Prostate gland (tissue), 2 donors: ENCODE data around the gene JAGN1. TPM values are rescaled to one million over a fixed set of nuclear protein-coding genes. Genes with fewer than 3 reads are reported as not detected.

Experiments used
- DNase-seq: peaks from one replicate; pipeline ENCODE4 v3.0.0-alpha.2; 2019; ENCODE audit warnings: low spot score
- H3K27ac ChIP-seq, 2 donors: fragments of 200-600 bp; sonication (generic); 2 replicates each; pipeline ENCODE4 v1.5.1; 2017 to 2019
- H3K27me3 ChIP-seq: fragments of 200-600 bp; sonication (generic); replicated peaks from 2 replicates; pipeline ENCODE4 v1.5.1; 2019; ENCODE audit not compliant: insufficient read depth
- H3K36me3 ChIP-seq, 2 donors: fragments of 200-600 bp; sonication (generic); 1 replicate in 1 of 2; 2 replicates in 1 of 2; pipeline versions ENCODE4 v1.5.1 to v1.8.1; 2017 to 2019
- H3K4me1 ChIP-seq: fragments of 200-600 bp; sonication (generic); replicated peaks from 2 replicates; pipeline ENCODE4 v1.5.1; 2019
- H3K4me3 ChIP-seq, 2 donors: fragments of 200-600 bp; sonication (generic); 2 replicates each; pipeline ENCODE4 v1.5.1; 2017 to 2019
- H3K9me3 ChIP-seq: fragments of 200-600 bp; sonication (generic); 2 replicates; pipeline ENCODE4 v1.5.1; 2017
- CTCF ChIP-seq, 4 experiments: fragments of 200-600 bp in 2 of 4; fragments of 450-650 bp in 2 of 4; sonication (generic) in 2 of 4; IDR thresholded peaks; 1 replicate in 3 of 4; 2 replicates in 1 of 4; pipeline ENCODE4 v1.5.1; 2016 to 2019; ENCODE audit warnings: antibody characterized with exemption in 4 of 4, mild to moderate bottlenecking in 2 of 4, moderate library complexity in 2 of 4
- POLR2A ChIP-seq: fragments of 450-650 bp; IDR thresholded peaks from one replicate; pipeline ENCODE4 v1.6.1; 2016; ENCODE audit warnings: antibody characterized with exemption, mild to moderate bottlenecking
- POLR2AphosphoS5 ChIP-seq: sonication (generic); formaldehyde crosslinking; IDR thresholded peaks from one replicate; pipeline ENCODE4 v1.6.1; 2017; ENCODE audit warnings: antibody characterized with exemption
- WGBS: methylation state at CpG from one replicate; pipeline ENCODE4 v1.1.5; 2018; 5-methylcytosine and 5-hydroxymethylcytosine counted together
- intact Hi-C: fragments of 100-400 bp; cut with DNase I; formaldehyde crosslinking; loops from one replicate; pipeline ENCODE4 v1.14.2; 2022
- total RNA-seq, 2 donors: library from RNA; depleted of rRNA; stranded (reverse); fragments of >200 nt; gene quantifications; one replicate each; pipeline ENCODE4 v1.1.0, GENCODE V29; 2016

The JAGN1 gene
- total RNA-seq, 2 donors from 2014 or later, result 37.0 to 61.5 TPM

GRCh38 chr3:9912294-9912935 lies 22.0 kb downstream of the JAGN1 start:
- H3K27me3 ChIP-seq, result no peaks in the 10 kb centered on the region
- H3K4me3 ChIP-seq, result no peak overlapping the region
- TF ChIP-seq POLR2A (no peak), POLR2AphosphoS5 (no peak), CTCF (IDR thresholded peaks at IDR 0.05) (no peak)
- no peaks in the 10 kb centered on the region for H3K36me3 ChIP-seq
- no peak for DNase-seq
- H3K27ac ChIP-seq, result no peak overlapping the region
- WGBS, result 80% methylated on average over 7 of the region's 7 CpGs
- H3K9me3 ChIP-seq, result no peaks in the 10 kb centered on the region
- intact Hi-C loops, result loop anchor here (10.0 kb wide), 1 partner anchor 178 kb away; the partner anchor contains the start of gene BRPF1
- H3K4me1 ChIP-seq, result peaks cover 12% of the 10 kb centered on the region

GRCh38 chr3:9913601-9914000 lies 23.2 kb downstream of the JAGN1 start:
- 41% methylated on average over 5 of the region's 5 CpGs for WGBS
- intact Hi-C loops, result loop anchor here (10.0 kb wide), 1 partner anchor 179 kb away; the partner anchor contains the start of gene BRPF1
- Histone ChIP-seq H3K4me3 (no peak overlapping the region), H3K4me1 (peaks cover 12% of the 10 kb centered on the region), H3K27ac (peak overlapping the region; percentile 92 to 94), H3K36me3 (no peaks in the 10 kb centered on the region), H3K9me3 (no peaks in the 10 kb centered on the region), H3K27me3 (no peaks in the 10 kb centered on the region)
- TF ChIP-seq CTCF (IDR thresholded peaks at IDR 0.05), result no peak
- TF ChIP-seq POLR2AphosphoS5, result peak; percentile 36
- DNase-seq, result peak; percentile 73

- no peak overlapping the region for H3K4me3 ChIP-seq
- H3K36me3 ChIP-seq, result no peaks in the 10 kb centered on the region
- peak overlapping the region; percentile 92 to 94 for H3K27ac ChIP-seq
- WGBS, result 25% methylated on average over 1 of the region's 1 CpG
- TF ChIP-seq POLR2AphosphoS5 (no peak), CTCF (IDR thresholded peaks at IDR 0.05) (no peak), POLR2A (no peak)
- no peaks in the 10 kb centered on the region for H3K9me3 ChIP-seq
- intact Hi-C loops, result loop anchor here (2.0 to 10.0 kb wide), 2 partner anchors 23 to 179 kb away; partner anchors contain the start of genes BRPF1 and JAGN1
- peak; percentile 24 for DNase-seq
- H3K27me3 ChIP-seq, result no peaks in the 10 kb centered on the region
- peaks cover 12% of the 10 kb centered on the region for H3K4me1 ChIP-seq
Measured at GRCh38 chr3:9914011-9914410, 23.6 kb downstream of the JAGN1 start.

DNA sequence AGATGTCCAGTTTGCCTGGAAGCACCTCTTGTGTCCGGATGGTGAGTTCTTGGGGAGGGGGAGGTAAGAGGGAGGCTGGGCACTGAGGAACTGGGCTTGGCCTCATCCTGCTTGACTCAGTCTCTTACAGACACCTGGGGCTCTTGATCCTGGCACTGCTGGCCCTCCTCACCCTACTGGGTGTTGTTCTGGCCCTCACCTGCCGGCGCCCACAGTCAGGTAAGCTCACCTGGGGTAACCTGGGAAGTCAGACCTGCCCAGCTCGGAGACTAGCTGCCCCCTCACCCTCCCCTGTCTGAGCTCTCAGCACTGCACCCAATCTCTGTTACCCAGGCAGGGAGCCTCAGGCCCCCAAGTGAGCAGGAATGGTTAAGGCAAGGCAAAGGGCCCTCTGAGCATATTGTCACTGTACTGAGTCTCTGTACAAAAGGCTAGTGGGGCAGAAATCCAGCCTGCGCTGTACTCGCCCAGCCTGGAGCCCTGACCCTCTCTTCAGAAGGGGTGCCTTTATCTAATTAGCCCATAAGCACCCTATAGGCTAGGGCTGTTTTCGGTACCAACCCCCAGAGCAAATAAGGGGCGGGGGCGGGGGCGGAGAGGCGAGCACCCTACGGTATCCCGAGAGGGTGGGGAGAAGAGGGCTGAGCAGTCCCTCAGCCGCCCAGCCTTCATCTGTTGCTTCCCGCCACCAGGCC lies 24.3 kb downstream of the JAGN1 start:
- Histone ChIP-seq H3K36me3 (no peaks in the 10 kb centered on the region), H3K4me3 (peak overlapping the region; percentile 39 to 41), H3K27me3 (no peaks in the 10 kb centered on the region), H3K27ac (peak overlapping the region; percentile 92 to 94), H3K4me1 (peaks cover 12% of the 10 kb centered on the region), H3K9me3 (no peaks in the 10 kb centered on the region)
- WGBS, result 20% methylated on average over 15 of the region's 15 CpGs
- no peak for TF ChIP-seq POLR2AphosphoS5
- TF ChIP-seq POLR2A, result no peak
- TF ChIP-seq CTCF (IDR thresholded peaks at IDR 0.05), result no peak
- no peak for DNase-seq
- intact Hi-C loops, result loop anchor here (2.0 to 10.0 kb wide), 2 partner anchors 24 to 180 kb away; partner anchors contain the start of genes BRPF1 and JAGN1
